Stimulated activated CD8-positive, alpha-beta memory T cell treated with anti-CD3 and anti-CD28 coated beads, Interleukin-2, amount 100 ng/mL, for 1 hour (primary cell): ENCODE results near the gene RHOG.
"Not testable (repeated sequence)": the region's sequence is repeated elsewhere in the genome, so short reads cannot be mapped to it uniquely, and the experiment has no call there.

Experiments used
- DNase-seq, 2 donors: peaks; one replicate each; pipeline ENCODE4 v3.0.0-alpha.2; 2020; ENCODE audit warnings: low read depth in 2 of 2

Gene RHOG

GRCh38 chr11:3808861-3809623 lies 31.7 kb downstream of the RHOG start:
- DNase-seq, result no peak

DNA sequence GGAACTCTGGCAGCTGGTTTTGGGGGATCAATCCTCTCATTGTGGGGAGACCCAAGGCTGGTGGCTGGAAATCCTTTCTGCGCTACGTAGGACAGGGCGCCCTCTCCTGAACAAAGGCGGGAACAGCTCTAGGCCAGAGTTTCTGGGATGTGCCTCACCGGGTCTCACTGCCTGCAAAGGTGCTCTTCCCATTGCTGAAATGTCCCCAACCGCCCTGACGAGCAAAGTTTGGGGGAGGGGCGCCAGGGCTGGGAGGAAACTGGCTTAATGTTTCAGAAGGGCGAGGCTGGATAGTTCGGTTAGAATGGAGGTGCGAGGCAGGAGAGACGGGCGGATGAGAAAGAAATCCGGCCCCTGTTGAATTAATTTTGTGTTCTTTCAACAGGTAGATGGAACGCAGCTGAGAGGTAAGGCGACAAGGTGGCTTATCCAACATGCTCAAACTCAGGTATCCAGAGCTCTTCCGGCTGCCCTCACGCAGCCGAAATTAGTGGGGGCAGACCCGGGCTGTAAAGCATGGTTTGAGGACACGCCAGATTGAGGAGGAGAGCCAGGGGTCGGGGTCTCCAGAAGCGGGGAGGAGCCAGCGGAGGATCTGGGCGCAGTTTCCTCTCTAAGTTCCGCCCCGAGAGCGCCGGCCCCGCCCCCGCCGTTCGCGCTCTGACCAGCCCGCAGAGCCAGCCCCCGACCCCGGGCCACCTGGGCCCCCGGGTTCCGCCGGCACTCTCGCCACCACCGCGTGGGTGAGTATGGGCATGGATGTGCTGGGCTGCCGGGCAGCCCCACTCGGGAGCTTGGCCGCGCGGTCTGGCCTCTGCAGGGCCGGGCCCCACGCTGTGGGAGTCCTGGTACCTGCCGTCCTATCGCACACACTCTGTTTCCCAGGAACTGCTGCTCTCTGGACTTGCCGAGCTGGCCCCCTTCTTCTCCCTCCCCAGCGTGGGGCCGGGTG lies 32.6 kb downstream of the RHOG start, which contains the start of gene PGAP2:
Gene PGAP2 (plus strand): TSS at position 652 of the 952 bp plus-strand sequence. CDS start 2,700 bp downstream, outside the sequence.
- peak in 1 of 2 donors; percentile 31 for DNase-seq

GRCh38 chr11:3803726-3804495 lies 36.8 kb downstream of the RHOG start:
- no peak for DNase-seq

DNA sequence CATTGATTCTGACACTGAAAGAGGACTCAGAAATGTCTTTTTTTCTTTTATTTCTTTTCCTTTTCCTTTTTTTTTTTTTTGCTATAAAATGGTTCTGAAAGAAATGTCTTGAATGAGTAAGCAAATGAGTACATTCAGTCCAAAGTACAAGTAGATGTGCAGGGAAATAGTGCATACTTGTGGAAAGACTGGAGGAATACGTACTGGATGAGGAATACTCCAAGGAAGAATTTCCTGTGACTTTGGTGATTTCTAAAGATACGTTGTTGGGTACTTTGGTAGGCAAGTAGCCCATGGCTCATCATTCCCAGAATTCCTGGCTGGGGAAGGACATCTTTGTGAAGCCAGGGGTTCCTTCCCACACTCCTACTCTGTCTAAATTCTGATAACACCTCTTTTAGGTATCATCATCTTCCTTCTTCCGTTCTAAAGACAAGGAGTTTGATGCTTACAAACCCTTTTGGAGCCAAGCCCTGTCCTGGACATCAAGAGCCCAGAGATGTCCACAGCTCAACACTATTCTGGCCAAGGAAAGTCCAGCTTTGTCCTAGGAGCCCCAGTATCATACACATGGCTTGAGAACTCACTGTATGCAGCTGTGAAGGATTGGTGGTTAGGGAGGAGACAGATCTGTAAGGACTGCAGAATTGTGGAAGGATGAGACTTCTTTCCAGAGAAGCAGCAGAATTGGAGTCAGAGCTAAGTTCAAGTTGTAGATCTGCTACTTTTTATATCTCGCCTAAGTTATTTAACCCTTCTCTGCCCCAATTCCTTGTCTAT lies 38.6 kb downstream of the RHOG start:
- DNase-seq, result no peak

DNA sequence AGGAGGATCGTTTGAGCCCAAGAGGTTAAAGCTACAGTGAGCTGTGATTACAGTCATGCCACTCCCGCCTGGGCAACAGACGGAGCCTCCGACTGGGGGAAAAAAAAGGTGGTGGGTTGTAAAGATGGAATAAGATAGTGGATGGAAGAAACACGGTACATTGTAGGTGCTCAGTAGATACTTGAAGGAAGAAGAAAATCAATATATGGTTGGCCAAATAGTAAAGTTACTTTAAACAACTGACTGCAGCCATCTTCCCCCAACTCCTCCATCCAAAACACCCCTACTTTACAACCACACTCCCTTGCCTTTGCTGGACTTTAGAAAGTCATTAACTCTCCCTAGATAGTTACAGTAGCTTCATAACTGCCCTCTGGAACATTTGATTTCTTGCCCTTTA lies 40.9 kb downstream of the RHOG start:
- DNase-seq, result no peak

- DNase-seq, result no peak
Measured at GRCh38 chr11:3799143-3799542, 41.6 kb downstream of the RHOG start.

DNA sequence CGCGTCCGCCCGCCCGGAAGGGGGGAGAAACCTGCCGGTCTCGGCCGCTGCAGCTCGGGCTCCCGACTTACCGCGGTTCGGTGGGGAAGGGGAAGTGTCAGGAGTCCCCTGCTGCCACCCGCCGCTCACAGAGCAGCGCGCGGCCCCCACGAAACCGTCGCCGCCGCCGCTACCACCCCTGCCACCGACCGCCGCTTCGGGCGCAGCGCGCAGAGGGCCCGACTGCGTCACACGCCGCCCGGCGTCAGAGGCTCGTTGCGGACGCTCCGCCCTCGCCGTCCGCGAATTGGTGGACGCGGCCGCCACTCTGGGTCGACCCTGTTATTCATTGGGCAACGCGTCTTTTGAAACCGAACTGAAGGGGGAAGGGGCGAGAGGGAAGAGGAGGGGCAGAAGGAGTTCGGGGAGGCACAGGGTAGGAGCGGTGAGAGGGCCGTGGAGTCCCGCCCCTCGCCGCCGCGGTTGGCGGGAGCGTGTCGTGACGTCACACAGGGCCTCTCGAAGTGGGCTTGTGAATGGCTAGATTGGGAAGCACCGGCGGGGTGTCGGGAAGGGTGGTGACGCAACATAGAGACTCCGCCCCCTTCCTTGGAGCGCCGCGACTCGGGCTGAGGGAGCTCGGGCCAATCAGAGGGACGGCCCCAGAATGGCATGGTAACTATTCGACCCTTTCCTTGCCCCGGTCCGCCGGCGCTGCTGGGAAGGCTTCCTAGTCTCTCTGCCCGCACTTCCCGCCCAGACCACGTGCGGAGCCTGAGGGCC lies 43.2 kb downstream of the RHOG start, which contains the start of gene NUP98:
Gene NUP98 (minus strand): TSS at position 226 of the 762 bp plus-strand sequence. CDS start 15,437 bp downstream, outside the sequence.
- DNase-seq, result peak; percentile 99

DNA sequence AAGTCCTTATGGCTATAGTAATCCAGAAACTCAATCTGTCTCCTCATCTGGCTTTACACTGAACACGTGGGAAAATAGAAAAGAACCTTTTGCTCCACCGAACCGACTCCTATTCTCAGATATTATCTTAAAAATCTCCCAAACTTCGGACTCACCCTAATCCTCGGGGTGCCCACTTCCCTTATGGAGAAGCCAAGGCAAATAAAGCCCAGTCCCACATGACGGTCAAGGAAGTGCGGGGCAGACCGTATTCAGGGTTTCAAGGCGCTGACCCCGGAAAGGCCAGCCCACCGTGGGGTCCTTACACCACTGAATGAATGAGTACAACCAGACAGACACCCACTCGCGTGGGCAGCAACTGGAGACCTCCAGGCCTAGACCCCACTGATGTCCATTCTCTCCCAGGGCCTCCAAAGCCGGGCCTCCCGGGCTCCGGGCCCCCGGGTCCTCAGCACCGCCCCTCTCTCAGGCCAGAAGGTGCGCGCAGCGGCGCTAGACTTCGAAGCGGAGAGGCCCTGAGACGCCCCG lies 43.9 kb downstream of the RHOG start:
- no peak for DNase-seq

GRCh38 chr11:3796346-3796745 lies 44.4 kb downstream of the RHOG start:
- DNase-seq, result no peak

- no peak for DNase-seq
Measured at GRCh38 chr11:3796002-3796311, 44.8 kb downstream of the RHOG start.

GRCh38 chr11:3795131-3796001 lies 45.4 kb downstream of the RHOG start:
- no peak for DNase-seq

- not testable (repeated sequence) for DNase-seq
Measured at GRCh38 chr11:3794387-3794786, 46.4 kb downstream of the RHOG start.

DNA sequence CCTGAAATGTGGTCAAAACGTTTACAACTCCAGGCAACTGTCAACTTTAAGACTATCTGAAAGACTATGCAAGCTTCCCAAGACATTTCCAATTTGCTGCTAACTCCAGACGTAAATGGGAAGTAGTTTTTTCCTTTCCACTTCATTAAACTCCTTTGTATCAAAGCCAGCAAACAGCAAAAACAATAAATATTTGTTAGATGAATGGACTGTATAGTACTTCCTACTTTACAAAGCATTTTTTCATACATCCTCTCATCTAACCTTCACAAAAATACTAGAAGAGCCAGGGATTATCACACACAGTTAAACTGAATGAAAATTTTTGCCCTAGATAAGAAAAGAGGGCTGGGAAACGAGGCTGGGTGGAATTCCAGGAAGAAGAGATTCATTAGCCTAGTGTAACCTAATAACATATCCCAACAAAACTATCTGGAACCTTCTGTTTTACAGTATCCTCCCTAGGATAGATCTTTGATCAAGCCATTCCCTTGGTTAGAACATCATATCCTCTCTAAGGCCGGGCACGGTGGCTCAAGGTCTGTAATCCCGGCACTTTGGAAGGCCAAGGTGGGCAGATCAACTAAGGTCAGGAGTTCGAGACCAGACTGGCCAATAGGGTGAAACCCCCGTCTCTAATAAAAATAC lies 53.9 kb downstream of the RHOG start:
- DNase-seq, result no peak

DNA sequence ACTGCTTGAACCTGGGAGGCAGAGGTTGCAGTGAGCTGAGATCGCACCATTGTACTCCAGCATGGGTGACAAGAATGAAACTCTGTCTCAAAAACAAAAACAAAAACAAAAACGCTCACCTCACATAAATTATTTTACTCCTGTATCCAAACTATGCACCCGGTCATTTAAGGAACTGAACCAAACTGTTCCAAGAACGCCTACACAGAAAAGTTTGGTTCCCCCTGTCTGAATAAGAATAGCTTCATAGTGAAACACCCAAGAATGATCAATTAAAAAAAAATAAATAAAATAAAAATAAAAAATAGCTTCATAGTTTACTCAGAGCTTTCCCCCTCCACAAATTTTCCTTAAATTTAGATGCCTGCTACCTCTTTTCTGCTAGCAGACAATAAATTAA lies 57.1 kb downstream of the RHOG start:
- no peak for DNase-seq

DNA sequence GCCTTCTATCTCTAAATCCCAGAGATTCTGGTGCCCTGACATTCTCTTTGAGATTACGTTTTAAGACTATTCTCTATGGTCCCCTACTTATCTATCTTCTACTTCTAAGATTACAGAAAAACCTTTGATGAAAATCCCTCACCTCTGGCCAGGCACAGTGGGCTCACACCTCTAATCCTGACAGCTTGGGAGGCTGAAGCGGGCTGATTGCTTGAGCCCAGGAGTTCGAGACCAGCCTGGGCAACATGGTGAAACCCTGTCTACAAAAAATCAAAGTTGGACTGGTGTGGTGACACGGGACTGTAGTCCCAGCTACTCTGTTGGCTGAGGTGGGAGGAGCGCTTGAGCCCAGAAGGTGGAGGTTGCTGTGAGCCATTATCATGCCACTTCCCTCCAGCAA lies 57.8 kb downstream of the RHOG start:
- no peak for DNase-seq

GRCh38 chr11:3781423-3781822 lies 59.3 kb downstream of the RHOG start:
- no peak for DNase-seq
